ENCODE results near the gene EMP1.

Gene EMP1

GRCh38 chr12:13223941-13224340, 27.4 kb downstream of the EMP1 start:
- DNase-seq = no peak

- no peak for DNase-seq
Observed at GRCh38 chr12:13227191-13227590, 30.7 kb downstream of the EMP1 start.

DNA sequence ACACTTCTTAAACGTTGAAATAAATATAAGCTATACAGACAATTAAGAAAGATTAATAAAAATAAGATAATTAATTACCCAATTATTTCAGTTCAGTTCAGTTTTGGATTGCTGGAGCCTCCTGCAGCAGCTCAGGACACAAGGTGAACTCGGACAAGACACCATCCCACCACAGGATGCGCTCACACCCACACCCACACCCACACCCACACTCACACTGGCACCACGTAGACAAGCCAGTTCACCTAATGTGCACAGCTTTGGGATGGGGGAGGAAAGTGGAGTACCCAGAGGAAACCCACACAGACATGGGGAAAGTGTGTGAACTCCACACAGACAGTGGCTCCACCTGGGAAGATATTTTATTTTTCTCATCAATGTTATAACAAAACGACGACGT, 32.1 kb downstream of the EMP1 start:
- DNase-seq = no peak

DNA sequence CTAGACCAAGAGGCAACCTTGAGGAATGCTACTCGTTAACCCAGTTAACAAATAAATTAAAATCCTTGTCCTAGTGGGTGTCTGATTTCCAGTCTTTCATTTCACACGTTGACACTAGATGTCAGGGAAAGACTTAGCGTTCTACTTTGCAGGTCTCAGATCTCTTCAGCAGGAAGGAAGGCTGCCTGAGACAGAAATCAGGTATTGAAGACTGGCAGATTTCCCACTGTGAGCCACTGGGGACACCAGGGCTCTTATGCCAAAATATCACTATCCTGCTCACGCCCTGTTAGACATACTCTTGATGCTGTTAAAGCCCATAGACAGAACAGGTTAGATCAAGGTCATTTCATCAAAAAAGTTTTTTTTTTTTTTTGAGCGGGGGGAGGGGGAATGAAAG, 33.0 kb downstream of the EMP1 start:
- DNase-seq = peak; percentile 13

DNA sequence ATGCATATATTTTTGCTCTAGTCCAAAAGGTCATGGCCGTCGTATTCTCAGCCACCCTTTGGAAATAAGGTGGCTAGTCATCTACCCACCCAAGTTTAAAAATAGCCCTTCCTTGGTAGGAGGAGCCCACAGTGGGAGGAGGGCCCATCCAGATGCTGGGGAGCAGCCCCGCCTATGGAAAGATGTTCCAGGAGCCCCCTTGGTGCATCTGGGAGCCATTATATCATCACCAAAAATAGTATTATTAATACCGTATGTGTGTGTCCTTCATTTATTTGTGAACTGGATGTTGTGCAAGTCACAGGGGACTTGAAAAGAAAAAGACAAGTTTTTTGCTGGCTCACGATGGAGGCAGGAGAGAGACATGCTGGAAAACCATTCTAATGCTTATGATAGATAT, 34.0 kb downstream of the EMP1 start:
- DNase-seq = no peak

GRCh38 chr12:13233830-13234641, 37.5 kb downstream of the EMP1 start:
- DNase-seq = peak; percentile 47

DNA sequence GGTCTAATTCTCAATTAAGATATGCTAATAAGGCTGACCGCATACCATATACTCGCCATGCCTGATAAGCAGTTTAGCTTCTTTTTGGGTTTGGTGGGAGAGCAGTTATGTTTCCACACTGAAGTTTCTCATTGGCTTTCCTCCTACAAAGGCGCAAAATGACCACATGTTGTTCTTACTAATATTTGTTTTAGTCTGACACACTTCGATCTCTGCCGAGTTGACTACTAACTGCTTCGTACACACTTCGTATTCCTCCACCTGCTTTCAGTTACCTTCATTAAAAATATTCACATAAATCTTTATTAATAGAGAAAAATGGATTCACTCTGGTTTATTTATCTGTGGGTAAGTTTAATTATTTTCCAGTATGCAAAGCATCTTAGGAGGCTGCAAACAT, 41.7 kb downstream of the EMP1 start:
- no peak for DNase-seq

- DNase-seq = no peak
Observed at GRCh38 chr12:13241833-13242488, 45.4 kb downstream of the EMP1 start.

DNA sequence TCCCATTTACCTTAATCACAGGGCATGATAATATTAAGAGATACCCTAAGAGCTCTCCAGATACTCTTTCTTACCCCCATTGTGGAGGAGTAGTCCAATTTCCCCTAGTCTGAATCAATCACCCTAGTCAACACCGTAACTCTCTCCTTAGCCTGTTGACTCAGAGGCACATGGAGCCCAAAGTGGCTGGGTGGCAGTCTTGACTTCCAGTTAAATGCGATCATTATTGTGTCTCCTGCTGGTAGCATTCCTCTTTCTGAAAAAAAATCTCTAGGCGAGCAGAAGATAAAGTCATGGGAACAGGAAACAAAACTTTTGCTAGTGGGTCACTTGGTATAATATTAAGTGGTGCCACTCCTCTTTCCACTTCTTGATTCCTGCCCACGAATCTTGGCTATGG, 46.4 kb downstream of the EMP1 start:
- no peak for DNase-seq

DNA sequence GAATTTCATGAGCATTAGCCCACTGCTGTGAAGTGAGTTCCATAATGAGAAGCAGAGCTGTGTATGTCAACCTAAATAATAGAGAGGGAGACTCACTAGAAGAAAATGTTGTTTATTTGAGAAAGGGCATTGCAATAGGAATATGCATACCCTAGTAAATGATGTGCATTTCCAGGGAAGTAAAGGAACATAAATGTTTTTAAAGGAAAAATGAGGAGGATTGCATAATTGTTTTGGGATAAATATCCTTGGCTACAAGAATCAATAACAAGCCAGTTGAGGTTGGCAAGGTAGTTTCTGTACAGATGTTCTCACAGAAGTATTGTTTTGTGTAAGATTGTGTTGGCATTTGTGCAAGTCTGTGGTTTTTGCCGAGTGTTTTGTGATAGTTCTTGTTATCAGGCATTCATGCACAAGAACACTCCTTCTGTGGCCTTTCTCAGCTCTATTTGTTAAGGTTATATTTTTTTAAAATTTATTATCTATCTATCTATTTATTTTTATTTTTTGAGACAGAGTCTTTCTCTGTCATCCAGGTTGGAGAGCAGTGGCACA, 47.1 kb downstream of the EMP1 start:
- no peak for DNase-seq

GRCh38 chr12:13247596-13247995, 51.1 kb downstream of the EMP1 start:
- DNase-seq = no peak

DNA sequence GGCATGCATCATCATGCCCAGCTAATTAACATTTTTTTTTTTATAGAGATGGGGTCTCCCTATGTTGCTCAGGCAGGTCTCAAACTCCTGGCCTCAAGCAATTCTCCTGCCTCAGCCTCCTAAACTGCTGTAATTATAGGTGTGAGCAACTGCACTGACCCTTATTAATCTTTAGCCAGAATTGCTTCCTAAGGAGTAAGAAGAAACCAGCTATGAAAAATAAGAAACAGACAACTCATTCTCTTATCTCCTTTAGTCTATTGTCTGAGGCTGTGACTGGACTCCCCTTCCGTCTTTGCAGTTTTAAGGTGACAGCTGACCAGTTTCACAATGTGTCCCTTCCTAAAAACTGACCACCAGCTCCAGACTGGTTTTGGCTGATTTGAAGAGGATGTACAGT, 52.4 kb downstream of the EMP1 start:
- no peak for DNase-seq

DNA sequence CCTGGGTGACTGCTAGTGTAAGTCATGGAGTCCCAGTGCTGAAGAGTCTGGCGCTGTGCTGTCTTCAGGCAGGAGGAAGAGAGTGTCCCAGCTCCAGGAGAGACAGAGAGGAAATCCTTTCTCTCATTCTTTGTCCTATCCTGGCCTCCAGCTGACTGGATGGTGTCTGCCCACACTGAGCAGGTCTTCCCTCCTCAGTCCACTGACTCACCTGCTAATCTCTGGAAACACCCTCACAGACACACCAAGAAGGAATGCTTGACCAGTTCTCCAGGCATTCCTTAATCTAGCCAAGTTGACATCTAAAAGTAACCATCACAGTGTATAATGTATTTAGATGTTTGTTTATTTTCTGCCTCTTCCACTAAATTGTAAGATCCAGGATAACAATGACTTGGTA, 53.9 kb downstream of the EMP1 start:
- DNase-seq = no peak

- DNase-seq = no peak
Observed at GRCh38 chr12:13251521-13251920, 55.0 kb downstream of the EMP1 start.

- no peak for DNase-seq
Observed at GRCh38 chr12:13252024-13252423, 55.5 kb downstream of the EMP1 start.

DNA sequence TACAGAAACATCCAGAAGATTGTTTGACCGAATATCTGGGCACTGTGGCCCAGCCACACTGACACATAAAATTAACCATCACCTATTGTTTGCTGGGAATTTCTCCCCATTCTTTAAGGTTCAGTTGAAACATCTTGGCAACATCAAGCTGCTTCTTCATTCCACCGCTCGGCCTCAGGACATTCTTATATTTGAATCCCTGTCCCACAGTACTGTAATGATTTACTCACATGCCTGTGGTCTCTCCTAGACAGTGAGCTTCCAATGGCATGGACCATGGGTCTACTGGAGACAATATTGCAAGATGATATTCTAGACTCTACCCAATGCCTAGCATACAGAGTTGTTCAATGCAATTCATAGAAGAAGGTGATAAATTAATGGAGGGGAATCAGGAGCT, 56.1 kb downstream of the EMP1 start:
- no peak for DNase-seq

DNA sequence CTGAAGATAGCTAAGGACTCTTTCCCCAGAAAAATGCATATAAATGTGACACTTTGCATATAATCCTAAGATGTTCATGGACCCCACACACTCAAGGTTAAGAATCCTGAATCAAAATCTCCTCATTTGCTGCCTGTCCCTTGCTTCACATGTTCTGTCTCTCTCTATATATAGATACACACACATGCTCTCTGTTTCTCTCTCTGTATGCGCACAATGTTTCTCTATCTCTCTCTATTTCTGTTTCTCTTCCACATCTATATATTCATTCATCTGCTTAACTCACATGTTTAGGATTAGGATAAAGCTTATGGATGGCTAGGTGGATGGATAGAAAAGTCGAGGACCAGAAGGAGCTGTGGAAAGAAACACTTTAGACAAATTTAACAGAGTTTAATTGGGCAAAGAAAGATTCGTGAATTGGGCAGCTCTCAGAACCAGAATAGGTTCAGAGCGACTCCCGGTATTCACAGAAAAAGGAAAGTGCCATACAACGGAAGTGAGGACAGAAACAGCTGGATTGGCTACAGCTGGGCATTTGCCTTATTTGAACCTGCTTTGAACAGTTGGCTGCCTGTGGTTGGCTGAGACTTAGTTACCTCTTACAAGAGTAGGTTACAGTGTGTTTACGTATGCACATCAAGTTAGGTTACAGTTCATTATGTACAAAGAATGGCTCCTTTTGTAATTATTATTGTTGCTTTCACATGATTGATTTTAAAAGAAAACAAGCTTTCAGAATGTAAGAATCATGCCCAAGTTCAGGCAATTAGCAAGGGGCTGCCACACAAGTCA, 57.6 kb downstream of the EMP1 start:
- DNase-seq = no peak

DNA sequence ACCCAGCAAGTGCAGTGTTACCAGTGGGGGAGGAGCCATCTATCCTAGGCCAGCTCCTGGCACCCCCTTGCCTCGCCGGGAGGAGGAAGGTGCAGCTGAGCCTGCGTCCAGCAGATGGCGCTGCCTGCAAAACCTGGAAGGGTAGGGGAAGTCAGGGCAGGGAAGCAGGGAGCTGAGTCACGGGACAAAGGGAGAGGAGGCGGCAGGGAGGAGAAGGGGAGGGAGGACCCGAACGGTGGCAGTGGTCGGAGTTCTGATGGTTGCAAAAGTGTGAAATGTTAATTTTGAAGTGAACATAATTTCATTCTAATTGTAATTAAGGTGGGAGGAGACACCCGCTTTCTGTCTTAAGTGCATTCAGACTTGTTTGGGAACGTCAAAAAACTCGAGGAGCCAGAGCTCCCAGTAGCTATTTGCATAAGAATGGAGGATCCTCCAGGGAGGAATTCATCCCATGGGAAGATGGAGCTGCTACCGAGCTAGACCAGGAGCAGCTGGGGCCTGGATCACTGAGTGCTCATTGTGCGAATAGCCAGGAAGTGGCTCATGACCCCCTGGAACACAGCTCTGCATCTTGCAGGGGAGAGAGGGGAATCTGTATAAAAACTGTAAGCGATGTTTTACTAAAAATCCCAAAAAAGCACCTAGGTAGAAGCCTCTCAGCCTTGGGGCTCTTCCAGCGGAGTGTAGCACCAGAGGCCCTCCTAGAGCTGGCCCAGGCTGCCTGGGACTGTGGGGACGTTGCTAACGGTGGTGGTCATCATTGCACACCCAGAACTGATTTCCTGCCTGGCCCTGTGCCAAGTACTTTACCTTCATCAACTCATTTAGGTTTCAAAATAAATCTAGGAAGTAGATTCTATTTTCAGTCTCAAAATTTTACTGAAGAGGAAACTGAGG, 59.5 kb downstream of the EMP1 start:
- DNase-seq = peak; percentile 79

DNA sequence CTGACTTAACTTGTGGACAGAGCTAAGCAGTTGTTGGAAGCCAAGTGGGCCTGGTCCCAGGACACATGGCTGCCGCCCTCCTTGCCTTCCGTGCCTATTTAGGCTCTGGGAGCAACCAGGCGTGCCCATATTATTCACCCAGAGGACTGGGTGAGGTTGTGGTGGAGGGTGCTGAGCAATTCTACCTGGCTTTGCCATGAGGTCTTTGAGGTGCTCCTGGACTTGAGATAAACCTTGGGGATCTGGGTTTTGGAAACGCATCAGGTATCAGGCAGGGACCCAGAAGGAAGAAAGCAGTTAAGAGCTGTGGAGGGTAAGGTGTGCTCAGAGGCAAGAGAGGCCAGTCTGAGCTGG, 60.1 kb downstream of the EMP1 start:
- DNase-seq = no peak

GRCh38 chr12:13257356-13257875, 60.9 kb downstream of the EMP1 start:
- no peak for DNase-seq

GRCh38 chr12:13258197-13258596, 61.7 kb downstream of the EMP1 start:
- no peak for DNase-seq

GRCh38 chr12:13258717-13259119, 62.2 kb downstream of the EMP1 start:
- no peak for DNase-seq
